Measurements from ENCODE around the gene ZMIZ1.
A peak's percentile ranks its signal among the peaks of the same experiment; 100 is the strongest.
"Not testable (repeated sequence)": the region's sequence is repeated elsewhere in the genome, so short reads cannot be mapped to it uniquely, and the experiment has no call there.

The ZMIZ1 gene

GRCh38 chr10:79030705-79031104, 38.1 kb upstream of the ZMIZ1 start:
- no peak for DNase-seq

- DNase-seq, result no peak
These were observed 37.0 kb upstream of the ZMIZ1 start for GRCh38 chr10:79031723-79032122.

- no peak for DNase-seq
These were observed 34.4 kb upstream of the ZMIZ1 start for GRCh38 chr10:79034271-79034876.

GRCh38 chr10:79036416-79036815, 32.4 kb upstream of the ZMIZ1 start:
- DNase-seq, result not testable (repeated sequence)

- DNase-seq, result no peak
These were observed 30.5 kb upstream of the ZMIZ1 start for GRCh38 chr10:79038104-79038840.

GRCh38 chr10:79038841-79039201, 29.9 kb upstream of the ZMIZ1 start:
- peak; percentile 96 for DNase-seq

GRCh38 chr10:79042639-79043411, 25.9 kb upstream of the ZMIZ1 start:
- DNase-seq, result no peak

- DNase-seq, result no peak
These were observed 24.6 kb upstream of the ZMIZ1 start for GRCh38 chr10:79044036-79044632.

- no peak for DNase-seq
These were observed 23.9 kb upstream of the ZMIZ1 start for GRCh38 chr10:79044846-79045245.

- no peak for DNase-seq
These were observed 23.1 kb upstream of the ZMIZ1 start for GRCh38 chr10:79045566-79046175.

- no peak for DNase-seq
These were observed 22.4 kb upstream of the ZMIZ1 start for GRCh38 chr10:79046326-79046725.

GRCh38 chr10:79046741-79047583, 21.8 kb upstream of the ZMIZ1 start:
- no peak for DNase-seq

- no peak for DNase-seq
These were observed 21.2 kb upstream of the ZMIZ1 start for GRCh38 chr10:79047584-79047874.

GRCh38 chr10:79047875-79048638, 20.7 kb upstream of the ZMIZ1 start:
- no peak for DNase-seq

- DNase-seq, result no peak
These were observed 19.9 kb upstream of the ZMIZ1 start for GRCh38 chr10:79048639-79049550.

GRCh38 chr10:79049931-79050895, 18.6 kb upstream of the ZMIZ1 start:
- DNase-seq, result no peak

- no peak for DNase-seq
These were observed 17.7 kb upstream of the ZMIZ1 start for GRCh38 chr10:79050896-79051555.

- no peak for DNase-seq
These were observed 17.0 kb upstream of the ZMIZ1 start for GRCh38 chr10:79051766-79052165.

All from DMS 273 treated with DMSO at 0.1 percent for 48 hours (cell line).